HEK293T (cell line): ENCODE measurements around the gene BCL3.
A peak's percentile ranks its signal among the peaks of the same experiment; 100 is the strongest.

Experiments used
- CTCF ChIA-PET: fragments of 350-600 bp; formaldehyde crosslinking; extraction: SDS; loops from one replicate; lab custom pipeline; 2021; ENCODE audit warnings: antibody characterized with exemption, inconsistent platforms; lab: Yijun Ruan, JAX
- POLR2A ChIA-PET: fragments of 350-600 bp; formaldehyde crosslinking; extraction: SDS; loops from one replicate; lab custom pipeline; 2020; ENCODE audit warnings: antibody characterized with exemption, inconsistent platforms; lab: Yijun Ruan, JAX
- DNase-seq: peaks from one replicate; pipeline ENCODE4 v3.0.0; 2012; ENCODE audit warnings: mixed read lengths; ENCODE audit errors: extremely low spot score
- ARNT ChIP-seq: fragments of 450-650 bp; IDR thresholded peaks from 2 replicates; pipeline ENCODE4 v1.6.1; 2017; ENCODE audit warnings: mild to moderate bottlenecking
- BHLHE40 ChIP-seq: fragments of 450-650 bp; IDR thresholded peaks from 2 replicates; pipeline ENCODE4 v1.6.1; 2016; ENCODE audit warnings: mild to moderate bottlenecking, moderate library complexity, borderline replicate concordance
- CTBP1 ChIP-seq: fragments of 450-650 bp; IDR thresholded peaks from 2 replicates; pipeline ENCODE4 v1.6.1; 2016; ENCODE audit warnings: borderline replicate concordance
- ELF4 ChIP-seq: fragments of 450-650 bp; IDR thresholded peaks from 2 replicates; pipeline ENCODE4 v1.6.1; 2017; ENCODE audit warnings: antibody characterized with exemption
- FOXA1 ChIP-seq: fragments of 450-650 bp; IDR thresholded peaks from 2 replicates; pipeline ENCODE4 v1.6.1; 2016; ENCODE audit warnings: mild to moderate bottlenecking
- FOXK2 ChIP-seq: fragments of 450-650 bp; IDR thresholded peaks from 2 replicates; pipeline ENCODE4 v1.6.1; 2016; ENCODE audit warnings: mild to moderate bottlenecking
- FOXM1 ChIP-seq: fragments of 450-650 bp; IDR thresholded peaks from 2 replicates; pipeline ENCODE4 v1.6.1; 2017; ENCODE audit warnings: mild to moderate bottlenecking, borderline replicate concordance
- HDGF ChIP-seq: fragments of 450-650 bp; IDR thresholded peaks from 2 replicates; pipeline ENCODE4 v1.6.1; 2017; ENCODE audit warnings: antibody characterized with exemption, borderline replicate concordance
- L3MBTL2 ChIP-seq: fragments of 450-650 bp; conservative IDR thresholded peaks from 2 replicates; pipeline ENCODE4 v1.6.1; 2016; ENCODE audit warnings: mild to moderate bottlenecking
- LEF1 ChIP-seq: fragments of 450-650 bp; IDR thresholded peaks from 2 replicates; pipeline ENCODE4 v1.6.1; 2017; ENCODE audit warnings: mild to moderate bottlenecking, borderline replicate concordance
- PKNOX1 ChIP-seq: fragments of 450-650 bp; IDR thresholded peaks from 2 replicates; pipeline ENCODE4 v1.6.1; 2016
- SP1 ChIP-seq: fragments of 450-650 bp; IDR thresholded peaks from 2 replicates; pipeline ENCODE4 v1.6.1; 2017
- SUZ12 ChIP-seq: fragments of 450-650 bp; IDR thresholded peaks from 2 replicates; pipeline ENCODE4 v1.6.1; 2016; ENCODE audit warnings: mild to moderate bottlenecking
- TARDBP ChIP-seq: fragments of 450-650 bp; IDR thresholded peaks from 2 replicates; pipeline ENCODE4 v1.6.1; 2016
- ZNF384 ChIP-seq: fragments of 450-650 bp; IDR thresholded peaks from 2 replicates; pipeline ENCODE4 v1.6.1; 2016

BCL3 gene

GRCh38 chr19:44752123-44752815 lies 3.8 kb downstream of the BCL3 start:
- ChIA-PET CTCF (no interaction called here), POLR2A (interaction anchor here (0.7 kb wide), 1 partner anchor 9 kb away, joined by 3 read pairs; no protein-coding TSS in a partner anchor)
- no peak for TF ChIP-seq HDGF
- no peak for TF ChIP-seq ZNF384
- no peak for DNase-seq

- TF ChIP-seq FOXM1 (no peak), SUZ12 (no peak), LEF1 (no peak), PKNOX1 (peak; percentile 91), ZNF384 (no peak)
- POLR2A ChIA-PET = interaction anchor here (1.3 kb wide), 1 partner anchor 10 kb away, joined by 5 read pairs; no protein-coding TSS in a partner anchor
- DNase-seq = peak; percentile 57
- CTCF ChIA-PET = no interaction called here
These were observed 4.5 kb downstream of the BCL3 start for GRCh38 chr19:44752816-44753625.

- CTCF ChIA-PET = no interaction called here
- TF ChIP-seq FOXA1 = no peak
- TF ChIP-seq CTBP1 = no peak
- TF ChIP-seq L3MBTL2 = no peak
- TF ChIP-seq HDGF = no peak
- no peak for TF ChIP-seq ZNF384
- no peak for TF ChIP-seq ARNT
- no peak for TF ChIP-seq ELF4
- POLR2A ChIA-PET = interaction anchor here (1.3 kb wide), 1 partner anchor 9 kb away, joined by 5 read pairs; no protein-coding TSS in a partner anchor
- no peak for DNase-seq
These were observed 5.1 kb downstream of the BCL3 start for GRCh38 chr19:44753626-44753931.

- TF ChIP-seq FOXK2 (no peak), HDGF (no peak)
- peak; percentile 65 for DNase-seq
- ChIA-PET POLR2A (interaction anchor here (1.3 kb wide), 1 partner anchor 9 kb away, joined by 5 read pairs; no protein-coding TSS in a partner anchor), CTCF (no interaction called here)
These were observed 5.6 kb downstream of the BCL3 start for GRCh38 chr19:44753932-44754749.

GRCh38 chr19:44754750-44755080 lies 6.2 kb downstream of the BCL3 start:
- no peak for DNase-seq
- TF ChIP-seq SP1 = no peak
- TF ChIP-seq ELF4 = no peak
- TF ChIP-seq FOXM1 = no peak
- TF ChIP-seq FOXK2 = no peak
- no peak for TF ChIP-seq PKNOX1
- no peak for TF ChIP-seq L3MBTL2
- ChIA-PET CTCF (no interaction called here), POLR2A (interaction anchor here (0.8 kb wide), 2 partner anchors 11 to 95 kb away, joined by 3 read pairs; no protein-coding TSS in a partner anchor)

- TF ChIP-seq FOXM1 = no peak
- no peak for DNase-seq
- CTCF ChIA-PET = interaction anchor here (0.7 kb wide), 1 partner anchor 31 kb away, joined by 3 read pairs; no protein-coding TSS in a partner anchor
- POLR2A ChIA-PET = interaction anchor here (0.8 kb wide), 2 partner anchors 10 to 94 kb away, joined by 3 read pairs; no protein-coding TSS in a partner anchor
These were observed 6.7 kb downstream of the BCL3 start for GRCh38 chr19:44755219-44755618.

GRCh38 chr19:44756089-44756562 lies 7.6 kb downstream of the BCL3 start:
- POLR2A ChIA-PET = no interaction called here
- CTCF ChIA-PET = no interaction called here
- TF ChIP-seq SUZ12 = no peak
- TF ChIP-seq ZNF384 = no peak
- no peak for TF ChIP-seq ARNT
- TF ChIP-seq BHLHE40 = no peak
- TF ChIP-seq LEF1 = no peak
- TF ChIP-seq CTBP1 = no peak
- TF ChIP-seq TARDBP = no peak
- TF ChIP-seq ELF4 = no peak
- TF ChIP-seq SP1 = no peak
- TF ChIP-seq L3MBTL2 = no peak
- TF ChIP-seq HDGF = no peak
- no peak for DNase-seq
